Neuronal stem cell (in vitro differentiated cells): ENCODE measurements around the gene TPP1.

ENCODE experiments used
- DNase-seq: peaks from one replicate; pipeline ENCODE4 v3.0.0-alpha.2; 2013; ENCODE audit warnings: low spot score
- H2AFZ ChIP-seq: one replicate; pipeline ENCODE4 v1.6.1; 2013; ENCODE audit warnings: mild to moderate bottlenecking, low read length, inconsistent platforms
- H2AK5ac ChIP-seq: 2 replicates; pipeline ENCODE4 v1.6.1; 2013; ENCODE audit warnings: low read depth, mild to moderate bottlenecking, inconsistent platforms, low read length, moderate library complexity, mixed read lengths
- H2BK120ac ChIP-seq: 2 replicates; pipeline ENCODE4 v1.6.1; 2013; ENCODE audit warnings: low read depth, mild to moderate bottlenecking, inconsistent platforms, low read length, moderate library complexity, mixed read lengths
- H2BK12ac ChIP-seq: one replicate; pipeline ENCODE4 v1.6.1; 2013; ENCODE audit warnings: low read length, inconsistent platforms
- H2BK15ac ChIP-seq: 2 replicates; pipeline ENCODE4 v1.6.1; 2013; ENCODE audit warnings: mild to moderate bottlenecking, low read length, inconsistent platforms, mixed read lengths
- H2BK5ac ChIP-seq: one replicate; pipeline ENCODE4 v1.6.1; 2013; ENCODE audit warnings: inconsistent platforms, mild to moderate bottlenecking, low read length, moderate library complexity
- H3K14ac ChIP-seq: one replicate; pipeline ENCODE4 v1.6.1; 2013; ENCODE audit warnings: low read length, inconsistent platforms
- H3K18ac ChIP-seq: 2 replicates; pipeline ENCODE4 v1.6.1; 2013; ENCODE audit warnings: low read length, inconsistent platforms
- H3K23ac ChIP-seq: 2 replicates; pipeline ENCODE4 v1.6.1; 2013; ENCODE audit warnings: low read depth, mild to moderate bottlenecking, mixed read lengths, low read length, inconsistent platforms; ENCODE audit not compliant: poor library complexity
- H3K27ac ChIP-seq: replicated peaks from 3 replicates; pipeline ENCODE4 v1.5.1; 2013; ENCODE audit warnings: low read length, inconsistent platforms
- H3K27me3 ChIP-seq, 3 experiments: 2 replicates each; pipeline ENCODE4 v1.6.1; 2013; ENCODE audit warnings: low read length in 3 of 3, mild to moderate bottlenecking in 2 of 3, inconsistent platforms in 1 of 3, low read depth in 1 of 3, mixed read lengths in 1 of 3, moderate library complexity in 1 of 3; ENCODE audit not compliant: control insufficient read depth in 3 of 3, insufficient read depth in 3 of 3
- H3K36me3 ChIP-seq, 2 donors: replicated peaks in 1 of 2; 2 replicates each; pipeline ENCODE4 v1.6.1; 2013; ENCODE audit warnings: low read length in 2 of 2; ENCODE audit not compliant: control insufficient read depth in 2 of 2, insufficient read depth in 2 of 2
- H3K4ac ChIP-seq: 2 replicates; pipeline ENCODE4 v1.6.1; 2013; ENCODE audit warnings: inconsistent platforms, mild to moderate bottlenecking, low read length, moderate library complexity
- H3K4me1 ChIP-seq, 2 donors: 1 replicate in 1 of 2; 2 replicates in 1 of 2; pipeline ENCODE4 v1.6.1; 2013; ENCODE audit warnings: low read length in 2 of 2, low read depth in 1 of 2; ENCODE audit not compliant: control insufficient read depth in 2 of 2, insufficient read depth in 1 of 2
- H3K4me2 ChIP-seq: one replicate; pipeline ENCODE4 v1.6.1; 2013; ENCODE audit warnings: mild to moderate bottlenecking, low read length, inconsistent platforms; ENCODE audit not compliant: insufficient read depth, poor library complexity, severe bottlenecking
- H3K4me3 ChIP-seq, 2 donors: 2 replicates each; pipeline ENCODE4 v1.5.1; 2013; ENCODE audit warnings: low read length in 2 of 2, mild to moderate bottlenecking in 2 of 2, inconsistent platforms in 1 of 2, moderate library complexity in 1 of 2
- H3K79me1 ChIP-seq: one replicate; pipeline ENCODE4 v1.6.1; 2013; ENCODE audit warnings: low read depth, mild to moderate bottlenecking, inconsistent platforms, low read length, moderate library complexity
- H3K9ac ChIP-seq: one replicate; pipeline ENCODE4 v1.6.1; 2013; ENCODE audit warnings: mild to moderate bottlenecking, low read depth, low read length, inconsistent platforms; ENCODE audit not compliant: poor library complexity
- H3K9me3 ChIP-seq, 2 donors: replicated peaks in 1 of 2; 2 replicates each; pipeline versions ENCODE3 to v1.6.1; 2013; ENCODE audit warnings: low read length in 2 of 2, mild to moderate bottlenecking in 2 of 2, inconsistent platforms in 1 of 2, low read depth in 1 of 2, mixed read lengths in 1 of 2, moderate library complexity in 1 of 2; ENCODE audit not compliant: control insufficient read depth in 2 of 2, insufficient read depth in 1 of 2
- H4K8ac ChIP-seq: one replicate; pipeline ENCODE4 v1.6.1; 2013; ENCODE audit warnings: low read depth, mild to moderate bottlenecking, inconsistent platforms, low read length, moderate library complexity
- H4K91ac ChIP-seq: one replicate; pipeline ENCODE4 v1.6.1; 2013; ENCODE audit warnings: low read length, low read depth, mild to moderate bottlenecking, inconsistent platforms; ENCODE audit not compliant: poor library complexity
- WGBS, 2 donors: extraction: QIAGEN DNeasy Blood & Tissue Kit; methylation state at CpG; one replicate each; pipeline ENCODE4 v1.1.7; 2013; ENCODE audit warnings: missing lambda C conversion rate in 2 of 2, mixed read lengths in 1 of 2; ENCODE audit not compliant: insufficient read length in 2 of 2, insufficient replicate concordance in 1 of 2; ENCODE audit errors: extremely low coverage in 2 of 2; 5-methylcytosine and 5-hydroxymethylcytosine counted together

TPP1 gene

GRCh38 chr11:6664551-6664950 lies 45.3 kb upstream of the TPP1 start:
- Histone ChIP-seq H3K4ac (no peak overlapping the region), H2AFZ (no peak overlapping the region), H3K9ac (no peak overlapping the region), H3K14ac (no peak overlapping the region), H3K4me2 (no peak overlapping the region), H3K18ac (no peak overlapping the region), H2AK5ac (no peak overlapping the region), H3K79me1 (no peaks in the 10 kb centered on the region), H2BK120ac (no peak overlapping the region), H4K91ac (no peak overlapping the region), H2BK5ac (no peak overlapping the region), H3K36me3 (no peaks in the 10 kb centered on the region), H2BK15ac (no peak overlapping the region), H4K8ac (no peak overlapping the region), H3K9me3 (no peaks in the 10 kb centered on the region), H3K27ac (no peak overlapping the region), H3K23ac (no peak overlapping the region), H3K4me3 (no peak overlapping the region), H2BK12ac (no peak overlapping the region), H3K4me1 (peaks cover 0 to 2% of the 10 kb centered on the region in 2 donors), H3K27me3 (no peaks in the 10 kb centered on the region)
- no CpG with 5 or more reads among the region's 1 CpG for WGBS, 2 donors
- no peak for DNase-seq

- Histone ChIP-seq H3K23ac (no peak overlapping the region), H3K4ac (no peak overlapping the region), H4K91ac (no peak overlapping the region), H2BK15ac (no peak overlapping the region), H3K18ac (no peak overlapping the region), H3K79me1 (no peaks in the 10 kb centered on the region), H2BK120ac (no peak overlapping the region), H2AK5ac (no peak overlapping the region), H3K9ac (no peak overlapping the region), H3K27me3 (no peaks in the 10 kb centered on the region), H3K4me1 (peaks cover 2% of the 10 kb centered on the region in 2 donors), H4K8ac (no peak overlapping the region), H2BK12ac (no peak overlapping the region), H3K9me3 (no peaks in the 10 kb centered on the region), H3K4me3 (no peak overlapping the region), H3K36me3 (no peaks in the 10 kb centered on the region), H2BK5ac (no peak overlapping the region), H3K4me2 (no peak overlapping the region), H3K27ac (no peak overlapping the region), H2AFZ (no peak overlapping the region), H3K14ac (no peak overlapping the region)
- no peak for DNase-seq
- WGBS, 2 donors: no CpG with 5 or more reads among the region's 3 CpGs
Measured at GRCh38 chr11:6663794-6664469, 44.7 kb upstream of the TPP1 start.

- H3K36me3 ChIP-seq: no peaks in the 10 kb centered on the region
- no peak overlapping the region for H2BK12ac ChIP-seq
- no peak overlapping the region for H3K27ac ChIP-seq
- no peak overlapping the region for H4K91ac ChIP-seq
- H3K9me3 ChIP-seq: no peaks in the 10 kb centered on the region
- no peak for DNase-seq
- no peak overlapping the region for H3K4me3 ChIP-seq
- WGBS, 2 donors: no CpG with 5 or more reads among the region's 3 CpGs
- no peak overlapping the region for H3K4ac ChIP-seq
- no peak overlapping the region for H3K23ac ChIP-seq
- no peak overlapping the region for H3K14ac ChIP-seq
- no peaks in the 10 kb centered on the region for H3K79me1 ChIP-seq
- peaks cover 0 to 16% (median 3%) of the 10 kb centered on the region in 3 experiments for H3K27me3 ChIP-seq
- no peak overlapping the region for H2AFZ ChIP-seq
- H3K4me1 ChIP-seq: peaks cover 5 to 11% of the 10 kb centered on the region in 2 donors
- H2BK5ac ChIP-seq: no peak overlapping the region
- no peak overlapping the region for H3K4me2 ChIP-seq
- no peak overlapping the region for H3K9ac ChIP-seq
- H2AK5ac ChIP-seq: no peak overlapping the region
- H2BK15ac ChIP-seq: no peak overlapping the region
- no peak overlapping the region for H2BK120ac ChIP-seq
- H3K18ac ChIP-seq: no peak overlapping the region
- H4K8ac ChIP-seq: no peak overlapping the region
Measured at GRCh38 chr11:6660712-6661111, 41.5 kb upstream of the TPP1 start.

- no peak overlapping the region for H2AFZ ChIP-seq
- no peak overlapping the region for H2BK5ac ChIP-seq
- H3K9me3 ChIP-seq: no peaks in the 10 kb centered on the region
- H3K4me3 ChIP-seq: no peak overlapping the region
- no peak overlapping the region for H2BK120ac ChIP-seq
- H3K9ac ChIP-seq: no peak overlapping the region
- peaks cover 8 to 21% of the 10 kb centered on the region in 2 donors for H3K4me1 ChIP-seq
- no peaks in the 10 kb centered on the region for H3K79me1 ChIP-seq
- H4K91ac ChIP-seq: no peak overlapping the region
- peaks cover 0 to 8% of the 10 kb centered on the region in 2 donors for H3K36me3 ChIP-seq
- no peak overlapping the region for H4K8ac ChIP-seq
- no peak overlapping the region for H3K18ac ChIP-seq
- H2BK15ac ChIP-seq: no peak overlapping the region
- no peak overlapping the region for H2BK12ac ChIP-seq
- no peak overlapping the region for H2AK5ac ChIP-seq
- H3K4me2 ChIP-seq: no peak overlapping the region
- no peak for DNase-seq
- no peak overlapping the region for H3K14ac ChIP-seq
- peaks cover 0 to 25% (median 3%) of the 10 kb centered on the region in 3 experiments for H3K27me3 ChIP-seq
- H3K4ac ChIP-seq: no peak overlapping the region
- H3K23ac ChIP-seq: no peak overlapping the region
- no peak overlapping the region for H3K27ac ChIP-seq
Measured at GRCh38 chr11:6658647-6659046, 39.4 kb upstream of the TPP1 start.
